Lower leg skin (tissue), 3 donors: ENCODE results near the gene ARPC4.

ENCODE experiments used
- POLR2A ChIP-seq, 2 donors: fragments of 450-650 bp; IDR thresholded peaks; one replicate each; pipeline ENCODE4 v1.6.1; 2016 to 2017; ENCODE audit warnings: antibody characterized with exemption in 2 of 2, mild to moderate bottlenecking in 1 of 2, moderate library complexity in 1 of 2
- TF ChIP-seq, protein P1 (sequence below), 3 donors: fragments of 450-650 bp; IDR thresholded peaks; one replicate each; pipeline ENCODE4 v1.5.1; 2016; ENCODE audit warnings: antibody characterized with exemption in 3 of 3, mild to moderate bottlenecking in 3 of 3, moderate library complexity in 2 of 3

DNA sequence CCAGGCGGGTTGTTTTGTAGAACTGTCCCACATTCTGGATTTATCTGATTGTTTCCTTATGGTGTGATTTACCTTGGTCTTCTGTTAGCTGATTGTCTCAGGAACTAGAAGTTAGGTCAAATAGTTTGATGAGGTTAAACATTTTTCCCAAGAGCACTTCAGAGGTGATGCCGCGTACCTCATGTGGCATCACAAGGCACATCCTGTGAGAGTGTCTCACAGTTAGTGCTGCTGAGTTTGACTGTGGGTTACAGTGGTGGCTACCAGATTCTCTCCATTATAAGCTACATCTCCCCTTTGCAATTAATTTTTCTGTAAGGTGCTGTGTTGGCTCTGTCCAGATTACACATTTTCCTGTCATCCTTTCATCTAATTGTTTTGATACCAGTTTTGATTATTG, 38.4 kb downstream of the ARPC4 start:
- TF ChIP-seq, protein P1, sequence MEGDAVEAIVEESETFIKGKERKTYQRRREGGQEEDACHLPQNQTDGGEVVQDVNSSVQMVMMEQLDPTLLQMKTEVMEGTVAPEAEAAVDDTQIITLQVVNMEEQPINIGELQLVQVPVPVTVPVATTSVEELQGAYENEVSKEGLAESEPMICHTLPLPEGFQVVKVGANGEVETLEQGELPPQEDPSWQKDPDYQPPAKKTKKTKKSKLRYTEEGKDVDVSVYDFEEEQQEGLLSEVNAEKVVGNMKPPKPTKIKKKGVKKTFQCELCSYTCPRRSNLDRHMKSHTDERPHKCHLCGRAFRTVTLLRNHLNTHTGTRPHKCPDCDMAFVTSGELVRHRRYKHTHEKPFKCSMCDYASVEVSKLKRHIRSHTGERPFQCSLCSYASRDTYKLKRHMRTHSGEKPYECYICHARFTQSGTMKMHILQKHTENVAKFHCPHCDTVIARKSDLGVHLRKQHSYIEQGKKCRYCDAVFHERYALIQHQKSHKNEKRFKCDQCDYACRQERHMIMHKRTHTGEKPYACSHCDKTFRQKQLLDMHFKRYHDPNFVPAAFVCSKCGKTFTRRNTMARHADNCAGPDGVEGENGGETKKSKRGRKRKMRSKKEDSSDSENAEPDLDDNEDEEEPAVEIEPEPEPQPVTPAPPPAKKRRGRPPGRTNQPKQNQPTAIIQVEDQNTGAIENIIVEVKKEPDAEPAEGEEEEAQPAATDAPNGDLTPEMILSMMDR (IDR thresholded peaks at IDR 0.05) = no peak
- no peak for TF ChIP-seq POLR2A (IDR thresholded peaks at IDR 0.05)
